ENCODE results near the gene PANK4. TPM values are rescaled to one million over a fixed set of nuclear protein-coding genes. Genes with fewer than 3 reads are reported as not detected.

Gene PANK4
- total and polyA plus RNA-seq, 3 experiments from 2014 or later: 25.0 to 46.3 (median 40.3) TPM

DNA sequence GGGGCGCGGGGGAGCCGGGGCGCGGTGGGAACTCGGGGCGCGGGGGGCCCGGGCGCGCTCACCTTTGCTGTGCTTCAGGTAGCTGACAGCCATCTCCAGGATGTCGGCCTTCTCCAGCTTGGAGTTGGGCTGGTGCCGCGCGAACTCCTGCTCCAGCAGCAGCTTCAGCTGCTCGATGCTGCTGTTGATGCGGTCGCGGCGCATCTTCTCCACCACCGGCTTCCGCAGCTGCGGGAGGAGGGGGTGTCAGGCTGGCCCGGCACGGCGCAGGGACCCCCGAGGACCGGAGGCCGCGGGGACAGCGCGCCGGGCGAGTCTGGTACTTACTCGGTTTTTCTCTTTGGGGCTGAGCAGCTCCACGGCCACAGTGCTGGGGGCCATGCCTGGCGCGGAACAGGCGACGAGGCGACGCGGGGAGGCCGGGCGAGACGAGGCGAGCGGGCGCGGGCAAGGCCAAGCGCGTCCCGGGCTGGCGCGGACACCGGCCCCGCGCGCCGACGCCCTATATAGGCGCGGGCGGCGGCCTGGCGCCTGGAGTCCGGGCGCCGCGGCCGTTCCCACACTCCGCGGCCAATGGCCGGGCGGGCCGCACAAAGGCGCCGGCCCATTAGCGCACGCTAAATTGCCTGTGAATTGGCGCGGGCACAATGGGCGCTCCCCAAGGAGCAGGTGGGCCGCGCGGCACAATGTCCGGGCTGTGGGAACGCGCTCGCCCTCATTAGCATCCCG, 3.6 kb upstream of the PANK4 start, which contains the start of gene HES5:
Gene HES5 (minus strand): TSS at position 480 of the 729 bp plus-strand sequence. CDS start 99 bp downstream, at position 381.
- POLR2A ChIA-PET: interaction anchor here (0.6 to 1.8 kb wide), 4 partner anchors 11 to 106 kb away, joined by 3 to 6 read pairs (median 3); no protein-coding TSS in a partner anchor
- no peaks in the 10 kb centered on the region for H3K36me3 ChIP-seq (ENCODE audit: insufficient read depth, low read length)
- Mint-ChIP-seq H3K36me3 (peaks cover 0 to 4% (median 0%) of the 10 kb centered on the region in 3 donors), H3K4me3 (peak within 1 kb of the TSS; percentile 67 to 88 (median 79)), H3K4me1 (peaks cover 15 to 34% (median 16%) of the 10 kb centered on the region in 3 donors), H3K27me3 (peaks cover 16 to 23% of the 10 kb centered on the region in 2 donors), H3K9me3 (no peaks in the 10 kb centered on the region), H3K27ac (peak within 1 kb of the TSS in 3 of 8 donors; percentile 38 to 84 (median 66))
- peaks cover 32% of the 10 kb centered on the region for H3K4me1 ChIP-seq (ENCODE audit: insufficient read depth, low read length)
- CTCF ChIA-PET: interaction anchor here (1.9 to 7.1 kb wide), 2 partner anchors 14 to 114 kb away, joined by 6 to 134 read pairs; no protein-coding TSS in a partner anchor
- peak in 1 of 5 donors; percentile 35 for DNase-seq
- peaks cover 18% of the 10 kb centered on the region for H3K27me3 ChIP-seq (ENCODE audit: insufficient read depth, low read length, poor library complexity, severe bottlenecking)
- H3K27ac ChIP-seq (ENCODE audit: low read depth, low read length): no peak within 1 kb of the TSS
- H3K9me3 ChIP-seq (ENCODE audit: low read length): no peaks in the 10 kb centered on the region
- H3K4me3 ChIP-seq (ENCODE audit: low read length): peak within 1 kb of the TSS; percentile 19

DNA sequence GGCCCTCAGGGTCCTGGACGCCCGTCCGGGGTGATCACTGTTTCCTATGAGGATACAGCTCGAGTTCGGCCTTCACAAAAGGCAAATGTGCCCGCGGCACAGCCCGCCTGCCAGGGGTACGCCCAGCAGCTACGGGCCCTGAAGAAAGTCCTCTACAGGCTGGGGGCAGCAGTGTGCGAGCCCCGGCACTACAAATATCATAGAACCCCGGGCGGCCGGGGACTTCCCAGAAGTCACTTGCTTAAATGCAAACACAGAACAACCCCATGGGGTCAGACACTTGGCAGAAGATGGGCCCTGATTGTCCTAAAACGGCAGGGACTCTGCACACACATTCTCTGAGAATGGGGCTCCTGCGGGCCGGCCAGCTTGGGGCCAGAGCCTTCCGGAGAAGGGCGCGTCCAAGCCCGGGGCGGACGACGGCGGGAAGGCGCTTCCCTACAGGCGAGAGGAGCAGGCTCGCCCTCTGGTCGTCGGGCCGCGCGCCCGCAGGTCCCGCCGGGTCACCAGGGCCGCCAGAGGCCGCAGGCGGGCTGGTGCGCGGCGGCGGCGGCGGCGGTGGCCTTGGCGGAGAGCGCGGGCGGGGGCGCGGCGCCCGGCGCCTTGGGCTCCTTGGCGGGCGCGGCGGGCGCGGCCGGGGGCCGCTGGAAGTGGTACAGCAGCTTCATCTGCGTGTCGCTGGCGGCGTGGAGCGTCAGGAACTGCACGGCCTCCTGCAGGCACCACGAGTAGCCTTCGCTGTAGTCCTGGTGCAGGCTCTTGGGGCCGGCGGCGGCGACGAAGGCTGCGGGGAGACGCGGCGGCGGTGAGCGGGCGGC, 2.8 kb upstream of the PANK4 start:
- H3K4me1 ChIP-seq (ENCODE audit: insufficient read depth, low read length): peaks cover 40% of the 10 kb centered on the region
- no peak overlapping the region for H3K4me3 ChIP-seq (ENCODE audit: low read length)
- Mint-ChIP-seq H3K27ac (peak overlapping the region in 3 of 8 donors; percentile 38 to 84 (median 66)), H3K4me3 (peak overlapping the region; percentile 67 to 88 (median 79)), H3K36me3 (peaks cover 0 to 7% (median 0%) of the 10 kb centered on the region in 3 donors), H3K9me3 (no peaks in the 10 kb centered on the region), H3K4me1 (peaks cover 22 to 42% (median 24%) of the 10 kb centered on the region in 3 donors), H3K27me3 (peaks cover 14 to 23% of the 10 kb centered on the region in 2 donors)
- no peaks in the 10 kb centered on the region for H3K36me3 ChIP-seq (ENCODE audit: insufficient read depth, low read length)
- peak in 3 of 5 donors; percentile 30 to 67 (median 39) for DNase-seq
- ChIA-PET POLR2A (interaction anchor here (0.8 to 1.8 kb wide), 4 partner anchors 12 to 56 kb away, joined by 3 to 6 read pairs (median 3); no protein-coding TSS in a partner anchor), CTCF (interaction anchor here (1.9 to 7.1 kb wide), 2 partner anchors 15 to 114 kb away, joined by 6 to 134 read pairs; no protein-coding TSS in a partner anchor)
- H3K27me3 ChIP-seq (ENCODE audit: insufficient read depth, low read length, poor library complexity, severe bottlenecking): peaks cover 18% of the 10 kb centered on the region
- no peak overlapping the region for H3K27ac ChIP-seq (ENCODE audit: low read depth, low read length)
- no peaks in the 10 kb centered on the region for H3K9me3 ChIP-seq (ENCODE audit: low read length)

DNA sequence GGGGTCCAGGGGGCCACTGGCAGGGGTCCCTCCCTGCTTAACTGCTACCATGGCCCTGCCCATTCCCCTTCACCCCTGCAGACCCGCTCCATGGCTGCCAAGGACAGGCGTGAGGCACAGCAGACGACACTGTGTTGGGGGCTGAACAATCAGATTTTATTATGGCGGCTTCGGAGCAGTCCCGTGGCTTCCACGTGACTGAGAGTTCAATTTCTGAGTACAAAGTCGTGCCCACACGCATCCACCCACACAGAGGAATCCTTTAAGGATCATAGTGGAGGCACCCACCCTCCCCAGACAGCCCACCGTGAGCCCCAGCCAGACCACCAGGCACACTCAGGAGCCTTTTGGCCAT, 2.2 kb upstream of the PANK4 start:
- Histone ChIP-seq H3K9me3 (ENCODE audit: low read length) (no peaks in the 10 kb centered on the region), H3K4me1 (ENCODE audit: insufficient read depth, low read length) (peaks cover 46% of the 10 kb centered on the region), H3K4me3 (ENCODE audit: low read length) (no peak overlapping the region), H3K27ac (ENCODE audit: low read depth, low read length) (no peak overlapping the region), H3K27me3 (ENCODE audit: insufficient read depth, low read length, poor library complexity, severe bottlenecking) (peaks cover 18% of the 10 kb centered on the region), H3K36me3 (ENCODE audit: insufficient read depth, low read length) (no peaks in the 10 kb centered on the region)
- Mint-ChIP-seq H3K27me3 (peaks cover 14 to 21% of the 10 kb centered on the region in 2 donors), H3K36me3 (peaks cover 0 to 7% (median 0%) of the 10 kb centered on the region in 3 donors), H3K4me1 (peaks cover 27 to 47% (median 29%) of the 10 kb centered on the region in 3 donors), H3K4me3 (peak overlapping the region in 6 of 7 donors; percentile 68 to 88 (median 80)), H3K27ac (peak overlapping the region in 1 of 8 donors; percentile 38), H3K9me3 (no peaks in the 10 kb centered on the region)
- no peak for DNase-seq
- CTCF ChIA-PET: interaction anchor here (1.9 to 7.1 kb wide), 2 partner anchors 15 to 113 kb away, joined by 6 to 134 read pairs; no protein-coding TSS in a partner anchor
- POLR2A ChIA-PET: interaction anchor here (0.8 to 1.8 kb wide), 2 partner anchors 19 to 57 kb away, joined by 3 to 6 read pairs; no protein-coding TSS in a partner anchor

DNA sequence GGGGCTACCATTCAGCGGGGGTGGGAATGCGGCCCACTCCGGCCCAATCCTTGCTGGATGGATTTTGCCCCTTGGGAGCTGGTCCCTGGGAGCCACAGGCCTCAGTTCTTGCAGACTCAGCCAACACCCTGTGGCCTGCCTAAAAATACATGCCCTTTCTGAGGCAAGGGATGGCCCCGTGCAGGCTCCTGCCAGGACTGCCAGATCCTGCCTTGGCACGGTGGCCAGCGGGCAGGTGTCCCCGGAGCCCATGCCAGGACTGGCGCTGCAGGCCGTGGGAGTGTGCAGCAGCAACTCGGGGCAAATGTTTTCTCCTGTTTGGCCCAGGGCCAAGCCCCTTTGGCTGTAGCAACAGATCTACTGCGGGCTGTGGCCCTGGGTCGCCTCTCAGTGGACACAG, 1.6 kb upstream of the PANK4 start:
- H3K27me3 ChIP-seq (ENCODE audit: insufficient read depth, low read length, poor library complexity, severe bottlenecking): peaks cover 18% of the 10 kb centered on the region

DNA sequence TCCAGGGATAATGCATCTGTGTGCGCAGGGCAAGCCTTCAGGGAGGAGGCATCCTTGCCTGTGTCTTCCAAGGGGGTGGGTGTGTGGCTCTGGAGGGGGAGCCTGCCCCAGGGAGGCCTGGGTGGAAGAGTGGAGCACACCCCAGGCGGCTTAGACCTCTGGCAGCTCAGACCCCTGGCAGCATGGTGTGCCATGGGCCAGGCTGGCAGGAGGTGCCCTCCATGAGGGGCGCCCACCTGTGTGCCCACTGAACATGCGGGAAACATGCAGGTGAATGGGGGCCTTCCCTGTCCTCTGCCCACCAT, 1.1 kb upstream of the PANK4 start:
- no peak for DNase-seq
- Histone ChIP-seq H3K9me3 (ENCODE audit: low read length) (no peaks in the 10 kb centered on the region), H3K36me3 (ENCODE audit: insufficient read depth, low read length) (no peaks in the 10 kb centered on the region), H3K4me3 (ENCODE audit: low read length) (no peak overlapping the region), H3K4me1 (ENCODE audit: insufficient read depth, low read length) (peaks cover 57% of the 10 kb centered on the region), H3K27ac (ENCODE audit: low read depth, low read length) (no peak overlapping the region), H3K27me3 (ENCODE audit: insufficient read depth, low read length, poor library complexity, severe bottlenecking) (peaks cover 18% of the 10 kb centered on the region)
- POLR2A ChIA-PET: interaction anchor here (1.7 to 4.8 kb wide), 3 partner anchors 12 to 20 kb away, joined by 4 to 87 read pairs (median 6); no protein-coding TSS in a partner anchor
- Mint-ChIP-seq H3K36me3 (peaks cover 0 to 12% (median 0%) of the 10 kb centered on the region in 3 donors), H3K27me3 (peaks cover 11 to 18% of the 10 kb centered on the region in 2 donors), H3K4me1 (peaks cover 37 to 58% (median 40%) of the 10 kb centered on the region in 3 donors), H3K4me3 (peak overlapping the region in 6 of 7 donors; percentile 32 to 99 (median 90)), H3K9me3 (no peaks in the 10 kb centered on the region), H3K27ac (no peak overlapping the region)
- CTCF ChIA-PET: interaction anchor here (7.1 kb wide), 1 partner anchor 16 kb away, joined by 134 read pairs; no protein-coding TSS in a partner anchor

More for the DNA sequence above, 1.6 kb upstream of the PANK4 start:
- DNase-seq: no peak
- H3K4me1 ChIP-seq (ENCODE audit: insufficient read depth, low read length): peaks cover 52% of the 10 kb centered on the region
- no peaks in the 10 kb centered on the region for H3K36me3 ChIP-seq (ENCODE audit: insufficient read depth, low read length)
- Mint-ChIP-seq H3K4me1 (peaks cover 32 to 53% (median 35%) of the 10 kb centered on the region in 3 donors), H3K36me3 (peaks cover 0 to 8% (median 0%) of the 10 kb centered on the region in 3 donors), H3K9me3 (no peaks in the 10 kb centered on the region), H3K27me3 (peaks cover 11 to 18% of the 10 kb centered on the region in 2 donors), H3K4me3 (no peak overlapping the region), H3K27ac (no peak overlapping the region)
- no peak overlapping the region for H3K4me3 ChIP-seq (ENCODE audit: low read length)
- no peak overlapping the region for H3K27ac ChIP-seq (ENCODE audit: low read depth, low read length)
- no peaks in the 10 kb centered on the region for H3K9me3 ChIP-seq (ENCODE audit: low read length)
- CTCF ChIA-PET: interaction anchor here (7.1 kb wide), 1 partner anchor 16 kb away, joined by 134 read pairs; no protein-coding TSS in a partner anchor
- POLR2A ChIA-PET: interaction anchor here (1.8 to 4.8 kb wide), 3 partner anchors 12 to 19 kb away, joined by 4 to 87 read pairs (median 6); no protein-coding TSS in a partner anchor

DNA sequence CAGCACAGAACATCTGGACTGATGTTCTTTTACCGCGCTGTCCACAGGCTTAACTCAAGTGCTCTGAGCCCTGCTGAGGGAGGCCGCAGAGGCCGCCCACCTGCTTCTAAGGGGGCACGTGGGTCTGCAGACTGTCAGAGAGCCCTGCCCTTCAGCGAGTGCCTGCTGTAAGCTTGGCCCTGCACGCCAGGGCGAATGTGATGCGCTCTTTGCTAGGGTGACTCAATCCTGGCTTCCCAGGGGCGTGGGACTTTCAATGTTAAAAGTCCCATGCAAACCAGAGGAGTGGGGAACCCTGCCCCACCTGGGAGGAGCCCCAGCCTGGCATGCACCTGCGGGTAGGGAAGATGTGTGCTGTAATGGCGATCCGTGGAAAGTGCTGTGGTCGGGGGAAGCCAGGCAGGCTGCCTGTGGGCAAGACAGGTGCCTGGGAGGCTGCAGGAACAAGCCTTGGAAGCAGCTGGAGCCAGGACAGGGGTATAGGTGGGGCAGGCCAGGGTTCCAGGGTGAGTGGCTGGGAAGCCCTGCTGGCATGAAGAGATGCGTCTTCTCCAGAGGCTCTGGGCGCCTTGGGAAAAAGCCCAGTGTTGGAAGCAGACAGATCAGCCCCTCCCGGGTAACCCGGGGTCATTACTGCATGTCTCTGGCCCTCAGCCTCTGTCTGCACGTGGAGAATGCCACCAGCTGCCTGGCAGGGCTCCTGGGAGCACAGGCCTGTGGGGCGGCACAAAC, 594 bp upstream of the PANK4 start:
- Mint-ChIP-seq H3K4me3 (peak overlapping the region; percentile 32 to 99 (median 90)), H3K27ac (peak overlapping the region in 5 of 8 donors; percentile 51 to 89 (median 74)), H3K9me3 (no peaks in the 10 kb centered on the region), H3K27me3 (peaks cover 11 to 16% of the 10 kb centered on the region in 2 donors), H3K4me1 (peaks cover 40 to 63% (median 44%) of the 10 kb centered on the region in 3 donors), H3K36me3 (peaks cover 0 to 15% (median 0%) of the 10 kb centered on the region in 3 donors)
- Histone ChIP-seq H3K4me1 (ENCODE audit: insufficient read depth, low read length) (peaks cover 58% of the 10 kb centered on the region), H3K4me3 (ENCODE audit: low read length) (peak overlapping the region; percentile 37), H3K36me3 (ENCODE audit: insufficient read depth, low read length) (no peaks in the 10 kb centered on the region), H3K27ac (ENCODE audit: low read depth, low read length) (no peak overlapping the region), H3K9me3 (ENCODE audit: low read length) (no peaks in the 10 kb centered on the region), H3K27me3 (ENCODE audit: insufficient read depth, low read length, poor library complexity, severe bottlenecking) (peaks cover 15% of the 10 kb centered on the region)
- DNase-seq: peak in 2 of 5 donors; percentile 13 to 64
- ChIA-PET CTCF (interaction anchor here (0.8 to 7.1 kb wide), 3 partner anchors 17 to 109 kb away, joined by 3 to 134 read pairs (median 4); partner anchors contain the start of gene PRXL2B), POLR2A (interaction anchor here (1.2 to 4.8 kb wide), 9 partner anchors 13 to 271 kb away, joined by 3 to 87 read pairs (median 6); partner anchors contain the start of genes MORN1, PEX10, PRXL2B and RER1)

Data from CD8-positive, alpha-beta memory T cell (primary cell).